ENCODE results near the gene INSL3. TPM values are rescaled to one million over a fixed set of nuclear protein-coding genes. Genes with fewer than 3 reads are reported as not detected.

The INSL3 gene
- total RNA-seq, 1 experiment from 2014 or later = not detected

DNA sequence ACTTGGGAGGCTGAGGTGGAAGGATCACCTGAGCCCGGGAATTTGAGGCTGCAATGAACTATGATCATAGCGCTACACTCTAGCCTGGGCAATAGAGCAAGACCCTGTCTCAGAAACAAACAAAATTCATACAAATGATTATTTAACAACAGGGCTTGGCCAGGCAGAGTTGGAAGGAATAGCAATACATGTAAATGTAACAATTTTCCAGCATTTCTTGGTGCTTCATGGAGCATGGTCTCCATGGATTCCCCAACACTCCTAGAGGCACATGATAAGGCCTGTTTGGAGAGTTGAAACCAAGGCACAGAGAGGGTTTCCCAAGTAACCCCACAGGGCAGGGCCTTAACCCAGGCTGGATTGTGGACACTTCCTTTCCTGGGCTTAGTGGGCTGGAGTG is 10.2 kb downstream of the INSL3 start:
- H3K27ac ChIP-seq (ENCODE audit: low read depth, low read length, poor library complexity, severe bottlenecking) = no peak overlapping the region
- H3K27me3 ChIP-seq (replicated peaks; ENCODE audit: insufficient read depth, low read depth, low read length, poor library complexity) = no peaks in the 10 kb centered on the region
- ChIA-PET POLR2A (ENCODE audit: low non-redundant PET) (no interaction called here), CTCF (no interaction called here)
- H3K4me1 ChIP-seq (ENCODE audit: insufficient read depth, low read length, poor library complexity, severe bottlenecking) = no peaks in the 10 kb centered on the region
- DNase-seq (ENCODE audit: low spot score) = no peak
- TF ChIP-seq, protein P1, sequence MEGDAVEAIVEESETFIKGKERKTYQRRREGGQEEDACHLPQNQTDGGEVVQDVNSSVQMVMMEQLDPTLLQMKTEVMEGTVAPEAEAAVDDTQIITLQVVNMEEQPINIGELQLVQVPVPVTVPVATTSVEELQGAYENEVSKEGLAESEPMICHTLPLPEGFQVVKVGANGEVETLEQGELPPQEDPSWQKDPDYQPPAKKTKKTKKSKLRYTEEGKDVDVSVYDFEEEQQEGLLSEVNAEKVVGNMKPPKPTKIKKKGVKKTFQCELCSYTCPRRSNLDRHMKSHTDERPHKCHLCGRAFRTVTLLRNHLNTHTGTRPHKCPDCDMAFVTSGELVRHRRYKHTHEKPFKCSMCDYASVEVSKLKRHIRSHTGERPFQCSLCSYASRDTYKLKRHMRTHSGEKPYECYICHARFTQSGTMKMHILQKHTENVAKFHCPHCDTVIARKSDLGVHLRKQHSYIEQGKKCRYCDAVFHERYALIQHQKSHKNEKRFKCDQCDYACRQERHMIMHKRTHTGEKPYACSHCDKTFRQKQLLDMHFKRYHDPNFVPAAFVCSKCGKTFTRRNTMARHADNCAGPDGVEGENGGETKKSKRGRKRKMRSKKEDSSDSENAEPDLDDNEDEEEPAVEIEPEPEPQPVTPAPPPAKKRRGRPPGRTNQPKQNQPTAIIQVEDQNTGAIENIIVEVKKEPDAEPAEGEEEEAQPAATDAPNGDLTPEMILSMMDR (conservative IDR thresholded peaks at IDR 0.05; ENCODE audit: low read depth, low read length) = no peak
- no peak for TF ChIP-seq EZH2 (IDR thresholded peaks at IDR 0.05; ENCODE audit: borderline replicate concordance, low read depth, low read length, poor library complexity, severe bottlenecking)
- no peaks in the 10 kb centered on the region for H3K9me3 ChIP-seq (ENCODE audit: low read depth, low read length, poor library complexity, severe bottlenecking)
- no peaks in the 10 kb centered on the region for H3K36me3 ChIP-seq (ENCODE audit: insufficient read depth, low read length, poor library complexity, severe bottlenecking)
- no TSS peak for BruUV-seq (replicated peaks)
- no peak overlapping the region for H3K4me3 ChIP-seq (ENCODE audit: low read depth, low read length, poor library complexity, severe bottlenecking)
- intact Hi-C loops (cut with micrococcal nuclease; ENCODE audit: unreplicated experiment) = no loop called here

DNA sequence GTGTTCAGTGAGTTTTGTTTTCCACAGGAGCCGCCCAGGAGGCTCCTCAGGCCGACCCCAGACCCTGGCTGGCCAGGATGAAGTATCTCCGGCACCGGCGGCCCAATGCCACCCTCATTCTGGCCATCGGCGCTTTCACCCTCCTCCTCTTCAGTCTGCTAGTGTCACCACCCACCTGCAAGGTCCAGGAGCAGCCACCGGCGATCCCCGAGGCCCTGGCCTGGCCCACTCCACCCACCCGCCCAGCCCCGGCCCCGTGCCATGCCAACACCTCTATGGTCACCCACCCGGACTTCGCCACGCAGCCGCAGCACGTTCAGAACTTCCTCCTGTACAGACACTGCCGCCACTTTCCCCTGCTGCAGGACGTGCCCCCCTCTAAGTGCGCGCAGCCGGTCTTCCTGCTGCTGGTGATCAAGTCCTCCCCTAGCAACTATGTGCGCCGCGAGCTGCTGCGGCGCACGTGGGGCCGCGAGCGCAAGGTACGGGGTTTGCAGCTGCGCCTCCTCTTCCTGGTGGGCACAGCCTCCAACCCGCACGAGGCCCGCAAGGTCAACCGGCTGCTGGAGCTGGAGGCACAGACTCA is 13.5 kb downstream of the INSL3 start:
- Histone ChIP-seq H3K4me3 (ENCODE audit: low read depth, low read length, poor library complexity, severe bottlenecking) (no peak overlapping the region), H3K9me3 (ENCODE audit: low read depth, low read length, poor library complexity, severe bottlenecking) (no peaks in the 10 kb centered on the region), H3K4me1 (ENCODE audit: insufficient read depth, low read length, poor library complexity, severe bottlenecking) (no peaks in the 10 kb centered on the region), H3K27me3 (replicated peaks; ENCODE audit: insufficient read depth, low read depth, low read length, poor library complexity) (no peaks in the 10 kb centered on the region), H3K36me3 (ENCODE audit: insufficient read depth, low read length, poor library complexity, severe bottlenecking) (no peaks in the 10 kb centered on the region), H3K27ac (ENCODE audit: low read depth, low read length, poor library complexity, severe bottlenecking) (no peak overlapping the region)
- DNase-seq (ENCODE audit: low spot score) = no peak
- ChIA-PET POLR2A (ENCODE audit: low non-redundant PET) (no interaction called here), CTCF (no interaction called here)
- TF ChIP-seq EZH2 (IDR thresholded peaks at IDR 0.05; ENCODE audit: borderline replicate concordance, low read depth, low read length, poor library complexity, severe bottlenecking) = no peak
- TF ChIP-seq, protein P1 (conservative IDR thresholded peaks at IDR 0.05; ENCODE audit: low read depth, low read length) = no peak
- intact Hi-C loops (cut with micrococcal nuclease; ENCODE audit: unreplicated experiment) = no loop called here
- BruUV-seq (replicated peaks) = no TSS peak

DNA sequence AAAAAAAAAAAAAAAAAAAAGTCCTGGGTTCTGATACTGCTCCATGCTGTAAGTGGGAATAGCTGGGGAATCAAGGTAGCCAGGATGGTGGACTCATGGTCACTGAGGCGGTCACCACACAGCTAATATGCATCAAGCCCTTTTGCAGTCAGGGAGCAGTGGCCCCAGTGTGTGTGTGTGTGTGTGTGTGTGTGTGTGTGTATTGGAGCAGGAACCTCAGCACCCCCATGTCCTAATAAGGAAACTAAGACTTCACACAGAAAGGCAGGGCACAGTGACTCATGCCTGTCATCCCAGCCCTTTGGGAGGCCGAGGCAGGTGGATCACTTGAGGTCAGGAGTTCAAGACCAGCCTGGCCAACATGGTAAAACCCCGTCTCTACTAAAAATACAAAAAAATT is 14.4 kb downstream of the INSL3 start:
- Histone ChIP-seq H3K9me3 (ENCODE audit: low read depth, low read length, poor library complexity, severe bottlenecking) (no peaks in the 10 kb centered on the region), H3K36me3 (ENCODE audit: insufficient read depth, low read length, poor library complexity, severe bottlenecking) (no peaks in the 10 kb centered on the region), H3K4me1 (ENCODE audit: insufficient read depth, low read length, poor library complexity, severe bottlenecking) (no peaks in the 10 kb centered on the region), H3K4me3 (ENCODE audit: low read depth, low read length, poor library complexity, severe bottlenecking) (no peak overlapping the region), H3K27ac (ENCODE audit: low read depth, low read length, poor library complexity, severe bottlenecking) (no peak overlapping the region), H3K27me3 (replicated peaks; ENCODE audit: insufficient read depth, low read depth, low read length, poor library complexity) (peaks cover 4% of the 10 kb centered on the region)
- no TSS peak for BruUV-seq (replicated peaks)
- CTCF ChIA-PET = interaction anchor here (0.6 kb wide), 1 partner anchor 415 kb away, joined by 3 read pairs; no protein-coding TSS in a partner anchor
- POLR2A ChIA-PET (ENCODE audit: low non-redundant PET) = interaction anchor here (0.6 kb wide), 1 partner anchor 1004 kb away, joined by 6 read pairs; no protein-coding TSS in a partner anchor
- intact Hi-C loops (cut with micrococcal nuclease; ENCODE audit: unreplicated experiment) = no loop called here
- DNase-seq (ENCODE audit: low spot score) = no peak
- TF ChIP-seq EZH2 (IDR thresholded peaks at IDR 0.05; ENCODE audit: borderline replicate concordance, low read depth, low read length, poor library complexity, severe bottlenecking) = no peak
- TF ChIP-seq, protein P1 (conservative IDR thresholded peaks at IDR 0.05; ENCODE audit: low read depth, low read length) = no peak
